ENCODE results near the gene SCN4B. TPM values are rescaled to one million over a fixed set of nuclear protein-coding genes. Genes with fewer than 3 reads are reported as not detected.

Gene SCN4B
- total RNA-seq, 1 experiment from 2014 or later: not detected

GRCh38 chr11:118112711-118113430, 39.8 kb downstream of the SCN4B start:
- H3K36me3 ChIP-seq (ENCODE audit: low read depth): no peaks in the 10 kb centered on the region
- CTCF ChIA-PET: interaction anchor here (0.7 kb wide), 1 partner anchor 292 kb away, joined by 3 read pairs; no protein-coding TSS in a partner anchor
- peaks cover 11% of the 10 kb centered on the region for H3K4me1 ChIP-seq (replicated peaks; ENCODE audit: insufficient read depth)
- no peaks in the 10 kb centered on the region for H3F3A ChIP-seq (ENCODE audit: insufficient read depth, low read depth)
- H3K9me2 ChIP-seq (ENCODE audit: insufficient read depth): no peaks in the 10 kb centered on the region
- DNase-seq: no peak
- intact Hi-C loops (cut with micrococcal nuclease; ENCODE audit: unreplicated experiment): no loop called here
- H2AFZ ChIP-seq: no peak overlapping the region
- no peaks in the 10 kb centered on the region for H3K27me3 ChIP-seq (ENCODE audit: insufficient read depth, low read depth)
- H3K9me3 ChIP-seq (ENCODE audit: insufficient read depth, low read depth): no peaks in the 10 kb centered on the region
- no peaks in the 10 kb centered on the region for H3K79me2 ChIP-seq (ENCODE audit: low read depth)
- no peak overlapping the region for H3K4me2 ChIP-seq
- H3K27ac ChIP-seq: no peak overlapping the region
- no peak for TF ChIP-seq CTCF (conservative IDR thresholded peaks at IDR 0.05)
- POLR2A ChIA-PET (ENCODE audit: unreplicated experiment): no interaction called here
- H3K4me3 ChIP-seq: no peak overlapping the region
- no peaks in the 10 kb centered on the region for H4K20me1 ChIP-seq (ENCODE audit: insufficient read depth)
- BruUV-seq (replicated peaks): no TSS peak

GRCh38 chr11:118111744-118112035, 40.9 kb downstream of the SCN4B start:
- CTCF ChIA-PET: no interaction called here
- Histone ChIP-seq H4K20me1 (ENCODE audit: insufficient read depth) (no peaks in the 10 kb centered on the region), H3K36me3 (ENCODE audit: low read depth) (no peaks in the 10 kb centered on the region), H3K4me2 (0 out of 2 replicates have a peak overlapping the region, but pooled peaks have one; percentile 27), H2AFZ (no peak overlapping the region), H3K79me2 (ENCODE audit: low read depth) (no peaks in the 10 kb centered on the region), H3K9me3 (ENCODE audit: insufficient read depth, low read depth) (no peaks in the 10 kb centered on the region), H3K27me3 (ENCODE audit: insufficient read depth, low read depth) (no peaks in the 10 kb centered on the region), H3K4me3 (no peak overlapping the region), H3F3A (ENCODE audit: insufficient read depth, low read depth) (no peaks in the 10 kb centered on the region), H3K9me2 (ENCODE audit: insufficient read depth) (no peaks in the 10 kb centered on the region), H3K4me1 (replicated peaks; ENCODE audit: insufficient read depth) (peaks cover 16% of the 10 kb centered on the region), H3K27ac (no peak overlapping the region)
- no peak for TF ChIP-seq CTCF (conservative IDR thresholded peaks at IDR 0.05)
- no peak for TF ChIP-seq EZH2 (IDR thresholded peaks at IDR 0.05; ENCODE audit: low read depth)
- intact Hi-C loops (cut with micrococcal nuclease; ENCODE audit: unreplicated experiment): no loop called here
- no TSS peak for BruUV-seq (replicated peaks)
- POLR2A ChIA-PET (ENCODE audit: unreplicated experiment): no interaction called here
- DNase-seq: no peak

- no peak overlapping the region for H2AFZ ChIP-seq
- intact Hi-C loops (cut with micrococcal nuclease; ENCODE audit: unreplicated experiment): no loop called here
These were observed 41.4 kb downstream of the SCN4B start for GRCh38 chr11:118111019-118111743.

More at GRCh38 chr11:118111019-118111743, 41.4 kb downstream of the SCN4B start:
- Histone ChIP-seq H3K27ac (no peak overlapping the region), H3K27me3 (ENCODE audit: insufficient read depth, low read depth) (no peaks in the 10 kb centered on the region), H3K9me3 (ENCODE audit: insufficient read depth, low read depth) (no peaks in the 10 kb centered on the region), H3K36me3 (ENCODE audit: low read depth) (no peaks in the 10 kb centered on the region), H3K79me2 (ENCODE audit: low read depth) (no peaks in the 10 kb centered on the region), H3K4me1 (replicated peaks; ENCODE audit: insufficient read depth) (peaks cover 18% of the 10 kb centered on the region), H3K4me3 (no peak overlapping the region), H3K9me2 (ENCODE audit: insufficient read depth) (no peaks in the 10 kb centered on the region), H3K4me2 (0 out of 2 replicates have a peak overlapping the region, but pooled peaks have one; percentile 27), H3F3A (ENCODE audit: insufficient read depth, low read depth) (no peaks in the 10 kb centered on the region), H4K20me1 (ENCODE audit: insufficient read depth) (no peaks in the 10 kb centered on the region)
- ChIA-PET POLR2A (ENCODE audit: unreplicated experiment) (no interaction called here), CTCF (no interaction called here)
- TF ChIP-seq EZH2 (IDR thresholded peaks at IDR 0.05; ENCODE audit: low read depth) (no peak), CTCF (conservative IDR thresholded peaks at IDR 0.05) (no peak)
- no TSS peak for BruUV-seq (replicated peaks)
- peak in 1 of 2 experiments; percentile 55 for DNase-seq

All from PC-9 (cell line).